K562 (cell line): ENCODE data around the gene C6orf89. TPM values are rescaled to one million over a fixed set of nuclear protein-coding genes. Genes with fewer than 3 reads are reported as not detected.

ENCODE experiments used
- ATAC-seq: fragments of 200-7000 bp; cut with Tn5 transposase; 3 replicates; pipeline ENCODE4 v1.9.1; 2020; ENCODE audit warnings: moderate library complexity
- BruUV-seq: library from RNA; stranded (reverse); fragments of 400-500 nt; replicated peaks from 2 replicates; lab custom pipeline; 2021; lab: Mats Ljungman, UMichigan
- CTCF ChIA-PET: fragments of 300-600 bp; formaldehyde crosslinking; extraction: SDS; loops from one replicate; lab custom pipeline; 2021; ENCODE audit warnings: low intra/inter-chr PET ratio; lab: Yijun Ruan, JAX
- POLR2A ChIA-PET: fragments of 300-600, 350-650 bp; sonication (Branson Sonifier 250); formaldehyde crosslinking; extraction: SDS; loops from one replicate; lab custom pipeline; 2021; ENCODE audit warnings: antibody characterized with exemption, inconsistent platforms; lab: Yijun Ruan, JAX
- DNase-seq, 4 experiments: peaks; one replicate each; pipeline versions ENCODE4 v3.0.0 to v3.0.0-alpha.2; 2011 to 2018; ENCODE audit warnings: low spot score in 3 of 4, mixed read lengths in 3 of 4; ENCODE audit errors: extremely low read depth in 1 of 4
- FAIRE-seq: peaks from 2 replicates; lab custom pipeline; 2011; peaks lifted over from hg19 to GRCh38; lab: Jason Lieb, UNC
- H2AFZ ChIP-seq: 2 replicates; pipeline ENCODE4 v1.6.0; 2011; ENCODE audit warnings: low read depth, low read length, control low read depth, inconsistent platforms
- H3K27ac ChIP-seq: fragments of 200-600 bp; 3 replicates; pipeline ENCODE4 v1.8.0; 2011; ENCODE audit warnings: low read depth, mild to moderate bottlenecking, control low read depth, inconsistent platforms, low read length, moderate library complexity, mixed read lengths; ENCODE audit errors: extremely low read depth
- H3K27me3 ChIP-seq, 2 experiments: fragments of 300-600 bp in 1 of 2; 2 replicates in 1 of 2; 3 replicates in 1 of 2; pipeline versions ENCODE4 v1.6.0 to v1.8.0; 2011; ENCODE audit warnings: inconsistent platforms in 2 of 2, low read length in 2 of 2, mild to moderate bottlenecking in 1 of 2, mixed read lengths in 1 of 2, moderate library complexity in 1 of 2; ENCODE audit not compliant: control insufficient read depth in 2 of 2, insufficient read depth in 2 of 2
- H3K36me3 ChIP-seq: fragments of 300-600 bp; 3 replicates; pipeline ENCODE4 v1.8.0; 2011; ENCODE audit warnings: mild to moderate bottlenecking, low read length, inconsistent platforms; ENCODE audit not compliant: control insufficient read depth, insufficient read depth
- H3K4me1 ChIP-seq, 2 experiments: fragments of 200-600 bp in 1 of 2; replicated peaks in 1 of 2; 2 replicates in 1 of 2; 3 replicates in 1 of 2; pipeline versions ENCODE4 v1.5.1 to v1.8.0; 2011; ENCODE audit warnings: inconsistent platforms in 2 of 2, low read length in 2 of 2, mild to moderate bottlenecking in 1 of 2, mixed read lengths in 1 of 2, moderate library complexity in 1 of 2; ENCODE audit not compliant: control insufficient read depth in 2 of 2, insufficient read depth in 2 of 2
- H3K4me2 ChIP-seq: 2 replicates; pipeline ENCODE4 v1.6.1; 2011; ENCODE audit warnings: low read length, control low read depth, inconsistent platforms, mixed read lengths; ENCODE audit not compliant: insufficient read depth
- H3K4me3 ChIP-seq: fragments of 200-600 bp; sonication (generic), shearing (Covaris generic); 2 replicates; pipeline ENCODE4 v1.5.1; 2016; ENCODE audit warnings: control low read depth, inconsistent platforms
- H3K79me2 ChIP-seq: fragments of 200-600 bp; 3 replicates; pipeline ENCODE4 v1.8.0; 2011; ENCODE audit warnings: low read length, inconsistent platforms; ENCODE audit not compliant: control insufficient read depth, insufficient read depth
- H3K9ac ChIP-seq, 2 experiments: 2 replicates each; pipeline versions ENCODE4 v1.6.0 to v1.6.1; 2011; ENCODE audit warnings: low read depth in 2 of 2, low read length in 2 of 2, control low read depth in 1 of 2, inconsistent platforms in 1 of 2, mild to moderate bottlenecking in 1 of 2, mixed read lengths in 1 of 2; ENCODE audit not compliant: insufficient read depth in 1 of 2
- H3K9me1 ChIP-seq: one replicate; pipeline ENCODE4 v1.6.0; 2011; ENCODE audit warnings: inconsistent platforms, mild to moderate bottlenecking, low read length, moderate library complexity; ENCODE audit not compliant: control insufficient read depth, insufficient read depth
- H3K9me3 ChIP-seq: replicated peaks from 2 replicates; pipeline ENCODE4 v1.5.1; 2011; ENCODE audit warnings: low read depth, low read length, inconsistent platforms; ENCODE audit not compliant: control insufficient read depth, insufficient read depth
- H4K20me1 ChIP-seq: replicated peaks from 2 replicates; pipeline ENCODE4 v1.6.1; 2011; ENCODE audit warnings: low read length, inconsistent platforms, mixed read lengths; ENCODE audit not compliant: control insufficient read depth, insufficient read depth
- ADNP ChIP-seq: fragments of 200-800 bp; sonication (Bioruptor generic); IDR thresholded peaks from 2 replicates; pipeline ENCODE4 v1.6.1; 2016; ENCODE audit warnings: missing genetic modification characterization, missing compliant biosample characterization
- CCAR2 ChIP-seq: fragments of 200-400 bp; formaldehyde crosslinking; IDR thresholded peaks from 2 replicates; pipeline ENCODE4 v1.6.1; 2017; ENCODE audit warnings: mild to moderate bottlenecking, low read depth, low read length
- MEF2D ChIP-seq: conservative IDR thresholded peaks from 2 replicates; pipeline ENCODE4 v1.6.1; 2016; ENCODE audit warnings: low read depth, missing genetic modification characterization, missing compliant biosample characterization
- NR2C2 ChIP-seq, 2 experiments: fragments of 200-800 bp in 1 of 2; sonication (Bioruptor generic) in 1 of 2; sonication (generic) in 1 of 2; formaldehyde crosslinking in 1 of 2; IDR thresholded peaks; 2 replicates each; pipeline versions ENCODE4 v1.6.1 to v1.8.0; 2016 to 2022; ENCODE audit warnings: mild to moderate bottlenecking in 1 of 2, missing compliant biosample characterization in 1 of 2, missing genetic modification characterization in 1 of 2, missing genetic modification reagents in 1 of 2
- PML ChIP-seq: IDR thresholded peaks from 2 replicates; pipeline ENCODE4 v1.6.1; 2012; ENCODE audit warnings: low read length, inconsistent platforms
- RBFOX2 ChIP-seq: fragments of 200-400 bp; formaldehyde crosslinking; IDR thresholded peaks from 2 replicates; pipeline ENCODE4 v1.6.1; 2017; ENCODE audit warnings: low read depth, mild to moderate bottlenecking, low read length, moderate library complexity
- RFX1 ChIP-seq: fragments of 450-650 bp; IDR thresholded peaks from 2 replicates; pipeline ENCODE4 v1.6.1; 2016; ENCODE audit warnings: mild to moderate bottlenecking, moderate library complexity
- SP1 ChIP-seq: sonication (generic); formaldehyde crosslinking; IDR thresholded peaks from 2 replicates; pipeline ENCODE4 v1.8.1; 2022; ENCODE audit warnings: mild to moderate bottlenecking, missing genetic modification reagents
- TAL1 ChIP-seq: fragments of 450-650 bp; IDR thresholded peaks from 2 replicates; pipeline ENCODE4 v1.6.1; 2016; ENCODE audit warnings: mild to moderate bottlenecking
- TFAM ChIP-seq: fragments of 250-450 bp; sonication (Bioruptor Pico); conservative IDR thresholded peaks from 2 replicates; pipeline ENCODE4 v1.5.0; 2021; ENCODE audit warnings: mild to moderate bottlenecking, moderate library complexity
- TRIM24 ChIP-seq, 2 experiments: fragments of 450-650 bp; IDR thresholded peaks; 2 replicates each; pipeline ENCODE4 v1.6.1; 2016
- U2AF2 ChIP-seq: fragments of 200-400 bp; formaldehyde crosslinking; optimal IDR thresholded peaks from 2 replicates; pipeline ENCODE3; 2017; ENCODE audit warnings: low read depth, mild to moderate bottlenecking, low read length
- WHSC1 ChIP-seq: IDR thresholded peaks from one replicate; pipeline ENCODE4 v1.6.1; 2012; ENCODE audit warnings: low read length, control low read depth, inconsistent platforms
- ZNF311 ChIP-seq: fragments of 250-450 bp; sonication (Bioruptor Pico); IDR thresholded peaks from 2 replicates; pipeline ENCODE4 v1.4.0; 2020; ENCODE audit warnings: mild to moderate bottlenecking, moderate library complexity
- ZNF740 ChIP-seq, 3 experiments: fragments of 200-800 bp in 1 of 3; sonication (Bioruptor generic) in 1 of 3; sonication (generic) in 1 of 3; formaldehyde crosslinking in 1 of 3; IDR thresholded peaks; 2 replicates each; pipeline versions ENCODE4 v1.6.1 to v1.8.0; 2016 to 2022; ENCODE audit warnings: mild to moderate bottlenecking in 2 of 3, missing compliant biosample characterization in 2 of 3, missing genetic modification characterization in 2 of 3, missing genetic modification reagents in 1 of 3
- WGBS: fragments of 100-300 bp; shearing (Covaris generic); methylation state at CpG from one replicate; pipeline ENCODE4 v1.1.6; 2016; ENCODE audit warnings: low coverage, mixed read lengths; ENCODE audit not compliant: insufficient coverage; ENCODE audit errors: missing lambda C conversion rate; 5-methylcytosine and 5-hydroxymethylcytosine counted together
- in situ Hi-C: fragments of 300-500 bp; cut with MboI; formaldehyde crosslinking; loops from 4 replicates; pipeline ENCODE4 v1.15.0; 2018; ENCODE audit warnings: inconsistent platforms, mixed read lengths
- intact Hi-C: fragments of 100-400 bp; cut with micrococcal nuclease; formaldehyde crosslinking; loops from 2 replicates; pipeline ENCODE4 v1.14.2; 2022
- polyA plus RNA-seq, 8 experiments: library from polyadenylated mRNA; depleted of rRNA in 4 of 8; stranded (reverse) in 5 of 8; unstranded in 3 of 8; fragments of >200 nt; fragmentation: Nextera tagmentation in 2 of 8; fragmentation: Illumina TruSeq in 1 of 8; extraction: Ambion mirVana in 2 of 8; extraction: Trizol in 1 of 8; gene quantifications; 2 replicates each; pipeline versions ENCODE4 v1.2.1 to v1.2.3, GENCODE V29; 2011 to 2014; ENCODE audit warnings: inconsistent platforms in 1 of 8, missing spikeins in 1 of 8
- total RNA-seq, 7 experiments: library from RNA; depleted of rRNA in 6 of 7; stranded (reverse); fragments of >200 nt in 6 of 7; fragmentation: Illumina TruSeq in 2 of 7; extraction: Trizol in 2 of 7; gene quantifications; 2 replicates each; pipeline versions ENCODE4 v1.2.1 to v1.2.3, GENCODE V29; 2011 to 2021; ENCODE audit warnings: low replicate concordance in 1 of 7

Gene C6orf89
- total and polyA plus RNA-seq, 9 of the 15 experiments (the other 6 are each of a cell fraction or from before 2014, with no cell fraction given), result 35.2 to 111 (median 58.5) TPM

- H3K4me2 ChIP-seq, result no peak overlapping the region
- no peak overlapping the region for H2AFZ ChIP-seq
- intact Hi-C loops (no loop called here), in situ Hi-C loops (no loop called here)
- H3K4me1 ChIP-seq, result peaks cover 30 to 37% of the 10 kb centered on the region in 2 experiments
- H3K9me1 ChIP-seq, result no peaks in the 10 kb centered on the region
- POLR2A ChIA-PET, result interaction anchor here (0.6 to 8.9 kb wide), 4 partner anchors 8 to 126 kb away, joined by 3 to 60 read pairs (median 6); no protein-coding TSS in a partner anchor
- ATAC-seq (no peak), DNase-seq (no peak), FAIRE-seq (no peak)
- H3K9me3 ChIP-seq, result no peaks in the 10 kb centered on the region
- no peaks in the 10 kb centered on the region for H3K27me3 ChIP-seq
- no peak overlapping the region for H3K27ac ChIP-seq
- CTCF ChIA-PET, result no interaction called here
- 92% methylated on average over 7 of the region's 7 CpGs for WGBS
- no TSS peak for BruUV-seq
- no peak overlapping the region for H3K4me3 ChIP-seq
- H3K36me3 ChIP-seq, result peaks cover 86% of the 10 kb centered on the region
- H3K79me2 ChIP-seq, result peaks cover 81% of the 10 kb centered on the region
- TF ChIP-seq U2AF2 (no peak), RBFOX2 (no peak), PML (no peak), TFAM (CRISPR knock-in tag) (no peak), TAL1 (no peak)
- no peaks in the 10 kb centered on the region for H4K20me1 ChIP-seq
- no peak overlapping the region for H3K9ac ChIP-seq
Measured at GRCh38 chr6:36860126-36860525, 25.6 kb upstream of the C6orf89 start.

- peak overlapping the region; percentile 63 for H2AFZ ChIP-seq
- peak overlapping the region; percentile 65 for H3K4me2 ChIP-seq
- H3K9me3 ChIP-seq, result no peaks in the 10 kb centered on the region
- in situ Hi-C loops (no loop called here), intact Hi-C loops (no loop called here)
- POLR2A ChIA-PET, result interaction anchor here (0.5 to 8.9 kb wide), 12 partner anchors 10 to 1234 kb away, joined by 3 to 80 read pairs (median 4); partner anchors contain the start of genes C6orf89 and PPIL1
- no peak overlapping the region for H3K4me3 ChIP-seq
- CTCF ChIA-PET, result no interaction called here
- ATAC-seq, result peak; percentile 96
- peak overlapping the region; percentile 84 for H3K27ac ChIP-seq
- no peaks in the 10 kb centered on the region for H3K27me3 ChIP-seq
- H4K20me1 ChIP-seq, result no peaks in the 10 kb centered on the region
- peak; percentile 82 to 97 (median 88) for DNase-seq
- BruUV-seq, result no TSS peak
- WGBS, result 8% methylated on average over 8 of the region's 8 CpGs
- peaks cover 86% of the 10 kb centered on the region for H3K36me3 ChIP-seq
- peak overlapping the region in 1 of 2 experiments; percentile 65; a peak in 2 of 4 replicates for H3K9ac ChIP-seq
- H3K9me1 ChIP-seq, result no peaks in the 10 kb centered on the region
- H3K79me2 ChIP-seq, result peaks cover 93% of the 10 kb centered on the region
- H3K4me1 ChIP-seq, result peaks cover 30 to 42% of the 10 kb centered on the region in 2 experiments
- FAIRE-seq, result peak; percentile 98
- TF ChIP-seq RFX1 (no peak), NR2C2 (CRISPR knock-in tag; IDR thresholded peaks at IDR 0.05) (no peak), NR2C2 (tag; IDR thresholded peaks at IDR 0.05) (peak; percentile 83), TRIM24 (IDR thresholded peaks at IDR 0.05) (peak; percentile 58 to 87; a peak in 3 of 4 replicates), MEF2D (tag) (peak; percentile 44; the same call in 1 of the 2 replicates), ZNF740 (CRISPR knock-in tag; IDR thresholded peaks at IDR 0.05) (no peak), ZNF740 (tag; IDR thresholded peaks at IDR 0.05) (no peak), ZNF311 (CRISPR knock-in tag) (no peak; the same call in 1 of the 2 replicates), SP1 (CRISPR knock-in tag) (peak; percentile 67), CCAR2 (0 out of 2 replicates have a peak, but pooled peaks have one; percentile 29), WHSC1 (no peak), PML (peak; percentile 60), ADNP (no peak)
Measured at GRCh38 chr6:36862164-36862847, 23.4 kb upstream of the C6orf89 start.
